ENCODE measurements around the gene BRS3.

Gene BRS3

DNA sequence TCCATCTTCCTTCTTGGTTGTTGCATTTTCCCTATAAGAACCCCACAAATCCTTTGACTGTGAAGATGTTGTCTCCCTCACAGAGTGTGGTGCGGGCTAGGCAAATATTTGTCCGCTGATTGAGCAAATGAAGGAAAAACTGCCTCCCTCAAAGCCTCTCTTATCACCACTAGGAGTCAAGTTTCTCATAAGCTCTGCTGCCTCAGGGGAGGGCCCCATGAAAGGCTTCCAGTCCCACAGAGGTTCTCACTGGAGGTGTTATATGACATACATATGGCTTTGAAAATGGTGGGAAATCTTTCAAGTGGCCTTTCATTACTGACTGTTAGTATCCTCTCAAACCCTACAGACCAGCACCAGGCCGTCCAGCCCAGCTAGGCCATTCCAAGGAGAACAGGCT, 53.5 kb downstream of the BRS3 start:
- no peak overlapping the region for H3K4me3 ChIP-seq (ENCODE audit: low read length)
- H3K4me1 ChIP-seq (ENCODE audit: control insufficient read depth, insufficient read depth, low read length): no peaks in the 10 kb centered on the region
- H3K27me3 ChIP-seq (ENCODE audit: control insufficient read depth, insufficient read depth, low read length): no peaks in the 10 kb centered on the region
- H3K9me3 ChIP-seq (ENCODE audit: control insufficient read depth, low read length): no peaks in the 10 kb centered on the region
- H3K36me3 ChIP-seq (ENCODE audit: control insufficient read depth, insufficient read depth, low read length): no peaks in the 10 kb centered on the region
- no peak overlapping the region for H3K9ac ChIP-seq (ENCODE audit: low read length)

- Histone ChIP-seq H3K27me3 (ENCODE audit: control insufficient read depth, insufficient read depth, low read length) (no peaks in the 10 kb centered on the region), H3K4me1 (ENCODE audit: control insufficient read depth, insufficient read depth, low read length) (no peaks in the 10 kb centered on the region), H3K9me3 (ENCODE audit: control insufficient read depth, low read length) (no peaks in the 10 kb centered on the region), H3K9ac (ENCODE audit: low read length) (no peak overlapping the region), H3K4me3 (ENCODE audit: low read length) (no peak overlapping the region), H3K36me3 (ENCODE audit: control insufficient read depth, insufficient read depth, low read length) (no peaks in the 10 kb centered on the region)
These were observed 54.5 kb downstream of the BRS3 start for GRCh38 chrX:136542281-136542680.

Data from mucosa of stomach (tissue), 1 donor.